Keratinocyte (primary cell): ENCODE measurements around the gene KCNMA1. TPM values are rescaled to one million over a fixed set of nuclear protein-coding genes. Genes with fewer than 3 reads are reported as not detected.
A peak's percentile ranks its signal among the peaks of the same experiment; 100 is the strongest.

Experiments used
- DNase-seq: peaks from one replicate; pipeline ENCODE4 v3.0.0-alpha.2; 2011; ENCODE audit warnings: low read depth, missing footprints, low spot score
- FAIRE-seq: peaks from 2 replicates; lab custom pipeline; 2011; peaks lifted over from hg19 to GRCh38; lab: Jason Lieb, UNC
- H2AFZ ChIP-seq: 2 replicates; pipeline ENCODE4 v1.6.0; 2012; ENCODE audit warnings: low read length, control low read depth, inconsistent platforms; ENCODE audit not compliant: control insufficient read depth
- H3K27ac ChIP-seq: 2 replicates; pipeline ENCODE4 v1.5.1; 2011; ENCODE audit warnings: low read length; ENCODE audit not compliant: control insufficient read depth, insufficient read depth
- H3K27me3 ChIP-seq: 3 replicates; pipeline ENCODE4 v1.6.0; 2011; ENCODE audit warnings: low read length; ENCODE audit not compliant: control insufficient read depth, insufficient read depth; ENCODE audit errors: extremely low read depth
- H3K36me3 ChIP-seq, 2 experiments: 2 replicates in 1 of 2; 3 replicates in 1 of 2; pipeline ENCODE4 v1.5.1; 2011; ENCODE audit warnings: low read length in 2 of 2, mild to moderate bottlenecking in 1 of 2; ENCODE audit not compliant: control insufficient read depth in 2 of 2, insufficient read depth in 2 of 2; ENCODE audit errors: extremely low read depth in 1 of 2
- H3K4me1 ChIP-seq: 3 replicates; pipeline ENCODE4 v1.5.1; 2011; ENCODE audit warnings: low read length; ENCODE audit not compliant: control insufficient read depth, insufficient read depth; ENCODE audit errors: extremely low read depth
- H3K4me2 ChIP-seq: 3 replicates; pipeline ENCODE4 v1.6.0; 2011; ENCODE audit warnings: low read depth, low read length; ENCODE audit not compliant: control insufficient read depth, insufficient read depth; ENCODE audit errors: extremely low read depth
- H3K4me3 ChIP-seq, 3 experiments: fragments of 200-600 bp in 1 of 3; sonication (generic) in 1 of 3; 2 replicates in 2 of 3; 3 replicates in 1 of 3; pipeline ENCODE4 v1.5.1; 2011 to 2016; ENCODE audit warnings: low read length in 3 of 3, mild to moderate bottlenecking in 3 of 3, control low read depth in 2 of 3, inconsistent platforms in 1 of 3, low read depth in 1 of 3, mixed read lengths in 1 of 3, mixed run types in 1 of 3, moderate library complexity in 1 of 3; ENCODE audit not compliant: control insufficient read depth in 2 of 3, insufficient read depth in 2 of 3; ENCODE audit errors: extremely low read depth in 1 of 3
- H3K79me2 ChIP-seq: 2 replicates; pipeline ENCODE4 v1.6.0; 2012; ENCODE audit warnings: low read length; ENCODE audit not compliant: control insufficient read depth, insufficient read depth
- H3K9ac ChIP-seq: 3 replicates; pipeline ENCODE4 v1.6.0; 2011; ENCODE audit warnings: low read length; ENCODE audit not compliant: control insufficient read depth, insufficient read depth; ENCODE audit errors: extremely low read depth
- H3K9me1 ChIP-seq: 3 replicates; pipeline ENCODE4 v1.6.0; 2011; ENCODE audit warnings: low read length; ENCODE audit not compliant: control insufficient read depth, insufficient read depth; ENCODE audit errors: extremely low read depth
- H3K9me3 ChIP-seq: 2 replicates; pipeline ENCODE4 v1.5.1; 2012; ENCODE audit warnings: low read depth, low read length; ENCODE audit not compliant: control insufficient read depth
- H4K20me1 ChIP-seq: 3 replicates; pipeline ENCODE4 v1.6.0; 2011; ENCODE audit warnings: low read length; ENCODE audit not compliant: control insufficient read depth, insufficient read depth; ENCODE audit errors: extremely low read depth
- CTCF ChIP-seq, 3 experiments: IDR thresholded peaks in 1 of 3; conservative IDR thresholded peaks in 1 of 3; optimal IDR thresholded peaks in 1 of 3; 2 replicates in 2 of 3; 3 replicates in 1 of 3; pipeline versions ENCODE3 to v1.5.1; 2011; ENCODE audit warnings: low read length in 3 of 3, mild to moderate bottlenecking in 3 of 3, moderate library complexity in 2 of 3, control low read depth in 1 of 3, inconsistent platforms in 1 of 3; ENCODE audit not compliant: insufficient read depth in 2 of 3; ENCODE audit errors: extremely low read depth in 1 of 3
- EZH2 ChIP-seq: IDR thresholded peaks from one replicate; pipeline ENCODE4 v1.6.1; 2012; ENCODE audit warnings: inconsistent platforms, mild to moderate bottlenecking, low read length, moderate library complexity
- dilution Hi-C: fragments of 300-500 bp; cut with MboI; formaldehyde crosslinking; loops from one replicate; pipeline ENCODE4 v1.7.0; 2020; ENCODE audit warnings: low sequenced_read_pairs; ENCODE audit not compliant: extremely low pct_ligation_motif_present
- polyA plus RNA-seq, 5 experiments: library from polyadenylated mRNA; depleted of rRNA in 3 of 5; stranded (reverse) in 3 of 5; stranded (forward) in 1 of 5; unstranded in 1 of 5; fragments of >200 nt; gene quantifications; 1 replicate in 1 of 5; 2 replicates in 3 of 5; 3 replicates in 1 of 5; pipeline versions ENCODE4 v1.2.1 to v1.2.3, GENCODE V29; 2011 to 2012; ENCODE audit warnings: missing spikeins in 2 of 5, low read depth in 1 of 5, low replicate concordance in 1 of 5

KCNMA1 gene
- polyA plus RNA-seq, 1 donor (not counting 4 experiments of a cell fraction or from before 2014, with no cell fraction given) = 6.3 TPM

- H3K27ac ChIP-seq = no peak overlapping the region
- no peaks in the 10 kb centered on the region for H3K9me1 ChIP-seq
- TF ChIP-seq EZH2 (no peak), CTCF (optimal IDR thresholded peaks at IDR 0.05 in 1 of 3, IDR thresholded peaks at IDR 0.05 in 1 of 3, conservative IDR thresholded peaks at IDR 0.05 in 1 of 3; ENCODE audit: extremely low read depth in 1 of 3, insufficient read depth in 2 of 3, low read length in 3 of 3) (no peak)
- H2AFZ ChIP-seq = no peak overlapping the region
- dilution Hi-C loops = no loop called here
- DNase-seq (no peak), FAIRE-seq (peak; percentile 34)
- H3K4me3 ChIP-seq = no peak overlapping the region
- peaks cover 3% of the 10 kb centered on the region for H3K4me1 ChIP-seq
- no peak overlapping the region for H3K4me2 ChIP-seq
- H3K36me3 ChIP-seq = no peaks in the 10 kb centered on the region
- H4K20me1 ChIP-seq = no peaks in the 10 kb centered on the region
- no peaks in the 10 kb centered on the region for H3K27me3 ChIP-seq
- no peaks in the 10 kb centered on the region for H3K79me2 ChIP-seq
- H3K9ac ChIP-seq = no peak overlapping the region
- no peaks in the 10 kb centered on the region for H3K9me3 ChIP-seq
These were observed 384.0 kb downstream of the KCNMA1 start for GRCh38 chr10:77253556-77254064.

GRCh38 chr10:77253147-77253545 lies 384.5 kb downstream of the KCNMA1 start:
- DNase-seq = no peak
- Histone ChIP-seq H3K4me2 (no peak overlapping the region), H2AFZ (no peak overlapping the region), H3K27ac (no peak overlapping the region), H3K4me1 (peaks cover 3% of the 10 kb centered on the region), H3K9me3 (no peaks in the 10 kb centered on the region), H3K36me3 (no peaks in the 10 kb centered on the region), H4K20me1 (no peaks in the 10 kb centered on the region), H3K9me1 (no peaks in the 10 kb centered on the region), H3K4me3 (no peak overlapping the region), H3K9ac (no peak overlapping the region), H3K27me3 (no peaks in the 10 kb centered on the region), H3K79me2 (no peaks in the 10 kb centered on the region)
- dilution Hi-C loops = no loop called here
- no peak for FAIRE-seq
- TF ChIP-seq EZH2 (no peak), CTCF (optimal IDR thresholded peaks at IDR 0.05 in 1 of 3, IDR thresholded peaks at IDR 0.05 in 1 of 3, conservative IDR thresholded peaks at IDR 0.05 in 1 of 3; ENCODE audit: extremely low read depth in 1 of 3, insufficient read depth in 2 of 3, low read length in 3 of 3) (no peak)
